ENCODE data around the gene MAML1.

- TF ChIP-seq CTCF (IDR thresholded peaks at IDR 0.05) (no peak), EZH2phosphoT487 (IDR thresholded peaks at IDR 0.05) (no peak)
Measured at GRCh38 chr5:179800071-179800695, 67.6 kb downstream of the MAML1 start.

All from neural progenitor cell (in vitro differentiated cells).